ENCODE data around the gene TM4SF1.

Gene TM4SF1

DNA sequence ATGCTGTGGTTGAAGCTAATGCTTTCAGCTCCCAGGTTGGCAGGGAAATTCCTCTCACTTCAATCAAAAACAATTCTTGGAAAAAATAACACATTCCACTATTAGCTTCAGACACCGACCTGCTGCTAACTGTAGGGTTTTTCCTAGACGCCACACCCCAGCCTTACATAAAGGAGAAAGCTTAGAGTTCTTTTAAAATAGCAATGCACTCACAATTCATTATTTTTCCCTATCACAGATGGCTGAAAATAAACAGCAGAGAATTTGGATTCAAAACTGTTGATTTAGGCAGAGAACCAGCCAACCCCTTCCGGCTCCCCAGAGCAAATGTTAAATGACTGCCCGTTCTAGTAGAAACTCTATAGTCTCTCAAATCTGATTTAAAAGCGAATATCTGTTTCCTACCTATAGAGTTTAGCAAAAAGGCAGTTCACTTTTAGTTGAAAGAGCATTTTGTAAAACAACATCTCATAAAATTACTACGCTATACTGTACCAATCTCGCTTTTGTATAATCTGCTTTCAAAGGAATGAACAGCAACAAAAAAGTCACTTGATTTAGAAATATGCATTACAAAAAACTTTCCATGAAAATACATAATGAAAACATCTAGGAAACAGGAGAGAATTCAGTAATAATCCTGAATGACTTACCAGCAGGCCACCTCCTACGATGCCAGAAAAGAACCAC lies 586 bp downstream of the TM4SF1 start:
- peak overlapping the region; percentile 67 to 83 for H3K4me3 ChIP-seq (ENCODE audit: low read depth in 1 of 2, low read length in 2 of 2)
- H3K4me1 ChIP-seq (ENCODE audit: control insufficient read depth in 1 of 2, insufficient read depth in 2 of 2, low read length in 2 of 2) = peaks cover 11 to 21% of the 10 kb centered on the region in 2 donors
- H3K27me3 ChIP-seq (ENCODE audit: control insufficient read depth in 1 of 2, insufficient read depth in 2 of 2, low read length in 2 of 2) = no peaks in the 10 kb centered on the region
- no peaks in the 10 kb centered on the region for H3K9me3 ChIP-seq (ENCODE audit: control insufficient read depth in 1 of 2, low read length in 2 of 2)
- peak overlapping the region; percentile 58 to 72 for H3K9ac ChIP-seq (ENCODE audit: low read depth in 1 of 2, low read length in 2 of 2)
- no peaks in the 10 kb centered on the region for H3K36me3 ChIP-seq (ENCODE audit: control insufficient read depth in 1 of 2, insufficient read depth in 2 of 2, low read length in 2 of 2)
- peak overlapping the region; percentile 71 for H3K27ac ChIP-seq (ENCODE audit: low read depth, low read length)

DNA sequence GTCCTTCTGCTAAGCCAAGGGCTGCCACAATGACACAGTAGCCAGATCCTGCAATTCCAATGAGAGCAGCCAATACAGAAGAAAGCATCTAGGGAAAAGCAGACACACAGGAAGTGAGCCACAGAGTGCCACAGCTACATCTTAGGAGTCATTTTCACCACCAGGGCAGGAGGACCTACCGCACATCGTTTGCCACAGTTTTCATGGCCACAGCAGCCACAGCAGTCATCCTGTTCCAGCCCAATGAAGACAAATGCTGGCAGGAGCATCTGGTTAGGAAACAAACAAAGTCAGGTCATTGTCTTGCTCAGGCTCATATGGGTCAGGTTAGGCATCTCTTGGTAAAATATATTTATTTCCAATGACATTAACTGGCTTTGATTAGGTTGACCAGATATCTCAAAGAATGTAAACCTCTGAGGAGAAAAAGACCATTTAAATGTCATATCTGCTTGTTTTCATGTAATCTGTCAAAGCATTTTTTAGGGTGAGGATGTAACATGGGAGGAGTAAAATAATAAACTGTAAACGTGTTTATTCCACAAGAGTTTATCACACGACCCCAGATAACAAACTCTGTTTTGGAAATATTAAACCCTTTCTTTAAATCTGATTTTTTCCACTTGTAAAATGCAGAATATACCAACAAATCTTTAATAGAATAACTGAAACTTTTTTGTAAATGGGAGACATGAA lies 1.8 kb downstream of the TM4SF1 start:
- no peaks in the 10 kb centered on the region for H3K27me3 ChIP-seq (ENCODE audit: control insufficient read depth in 1 of 2, insufficient read depth in 2 of 2, low read length in 2 of 2)
- H3K4me3 ChIP-seq (ENCODE audit: low read depth in 1 of 2, low read length in 2 of 2) = peak overlapping the region in 1 of 2 donors; percentile 32
- H3K36me3 ChIP-seq (ENCODE audit: control insufficient read depth in 1 of 2, insufficient read depth in 2 of 2, low read length in 2 of 2) = peaks cover 0 to 4% of the 10 kb centered on the region in 2 donors
- peak overlapping the region in 1 of 2 donors; percentile 2 for H3K9ac ChIP-seq (ENCODE audit: low read depth in 1 of 2, low read length in 2 of 2)
- peak overlapping the region; percentile 23 for H3K27ac ChIP-seq (ENCODE audit: low read depth, low read length)
- peaks cover 20 to 32% of the 10 kb centered on the region in 2 donors for H3K4me1 ChIP-seq (ENCODE audit: control insufficient read depth in 1 of 2, insufficient read depth in 2 of 2, low read length in 2 of 2)
- no peaks in the 10 kb centered on the region for H3K9me3 ChIP-seq (ENCODE audit: control insufficient read depth in 1 of 2, low read length in 2 of 2)

DNA sequence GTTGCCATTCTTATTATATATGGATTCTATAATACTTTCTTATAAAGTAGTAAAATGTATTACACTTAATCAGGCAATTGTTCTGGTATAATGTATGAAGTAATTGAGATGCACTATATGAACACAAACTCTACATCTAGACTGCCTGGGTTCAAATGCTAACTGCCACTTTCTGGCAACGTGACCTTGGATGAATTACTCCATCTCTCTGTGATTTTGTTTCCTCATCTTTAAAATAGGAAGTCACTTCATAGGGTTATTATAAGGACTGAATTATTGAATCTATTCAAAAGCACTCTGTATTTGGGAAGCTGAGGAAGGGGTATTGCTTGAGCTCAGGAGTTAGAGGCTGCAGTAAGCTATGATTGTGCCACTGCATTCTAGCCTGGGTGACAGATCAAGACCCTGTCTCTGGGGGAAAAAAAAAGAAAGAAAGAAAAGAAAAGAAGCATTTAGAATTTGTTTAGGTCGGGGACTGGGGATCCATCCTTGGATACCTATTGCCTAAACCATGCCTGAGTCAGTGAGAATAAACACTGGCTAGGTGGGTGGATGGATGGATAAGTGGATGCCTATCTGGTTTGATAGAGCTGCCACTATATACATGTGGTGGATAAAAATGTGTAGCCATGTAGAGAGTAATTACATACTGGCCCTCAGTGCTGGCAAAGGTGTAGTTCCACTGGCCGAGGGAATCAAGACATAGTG lies 2.5 kb downstream of the TM4SF1 start:
- no peak overlapping the region for H3K9ac ChIP-seq (ENCODE audit: low read depth in 1 of 2, low read length in 2 of 2)
- H3K27ac ChIP-seq (ENCODE audit: low read depth, low read length) = peak overlapping the region; percentile 23
- no peaks in the 10 kb centered on the region for H3K27me3 ChIP-seq (ENCODE audit: control insufficient read depth in 1 of 2, insufficient read depth in 2 of 2, low read length in 2 of 2)
- no peaks in the 10 kb centered on the region for H3K9me3 ChIP-seq (ENCODE audit: control insufficient read depth in 1 of 2, low read length in 2 of 2)
- peaks cover 26 to 39% of the 10 kb centered on the region in 2 donors for H3K4me1 ChIP-seq (ENCODE audit: control insufficient read depth in 1 of 2, insufficient read depth in 2 of 2, low read length in 2 of 2)
- H3K4me3 ChIP-seq (ENCODE audit: low read depth in 1 of 2, low read length in 2 of 2) = no peak overlapping the region
- H3K36me3 ChIP-seq (ENCODE audit: control insufficient read depth in 1 of 2, insufficient read depth in 2 of 2, low read length in 2 of 2) = peaks cover 0 to 4% of the 10 kb centered on the region in 2 donors

DNA sequence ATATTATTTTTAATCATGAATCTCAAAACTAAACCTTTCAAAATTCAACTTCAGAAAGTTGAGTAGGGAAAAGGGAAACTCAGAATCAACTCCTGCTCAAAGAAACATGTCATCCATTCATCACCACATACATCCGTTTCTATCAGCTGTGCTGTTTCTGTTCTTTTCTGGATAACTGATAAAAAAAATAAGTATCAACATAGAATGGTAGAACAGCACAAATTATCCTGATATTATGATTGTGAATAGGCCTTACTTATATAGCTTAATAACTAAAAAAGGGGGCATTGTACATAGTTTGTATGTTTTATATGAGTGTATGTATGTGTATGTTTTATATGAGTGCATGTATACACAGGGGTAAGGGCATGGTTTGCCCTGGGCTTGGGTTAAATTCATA lies 3.1 kb downstream of the TM4SF1 start:
- H3K9ac ChIP-seq (ENCODE audit: low read depth in 1 of 2, low read length in 2 of 2) = no peak overlapping the region
- peaks cover 0 to 4% of the 10 kb centered on the region in 2 donors for H3K36me3 ChIP-seq (ENCODE audit: control insufficient read depth in 1 of 2, insufficient read depth in 2 of 2, low read length in 2 of 2)
- H3K4me3 ChIP-seq (ENCODE audit: low read depth in 1 of 2, low read length in 2 of 2) = no peak overlapping the region
- no peak overlapping the region for H3K27ac ChIP-seq (ENCODE audit: low read depth, low read length)
- H3K4me1 ChIP-seq (ENCODE audit: control insufficient read depth in 1 of 2, insufficient read depth in 2 of 2, low read length in 2 of 2) = peaks cover 28 to 40% of the 10 kb centered on the region in 2 donors
- no peaks in the 10 kb centered on the region for H3K9me3 ChIP-seq (ENCODE audit: control insufficient read depth in 1 of 2, low read length in 2 of 2)
- no peaks in the 10 kb centered on the region for H3K27me3 ChIP-seq (ENCODE audit: control insufficient read depth in 1 of 2, insufficient read depth in 2 of 2, low read length in 2 of 2)

DNA sequence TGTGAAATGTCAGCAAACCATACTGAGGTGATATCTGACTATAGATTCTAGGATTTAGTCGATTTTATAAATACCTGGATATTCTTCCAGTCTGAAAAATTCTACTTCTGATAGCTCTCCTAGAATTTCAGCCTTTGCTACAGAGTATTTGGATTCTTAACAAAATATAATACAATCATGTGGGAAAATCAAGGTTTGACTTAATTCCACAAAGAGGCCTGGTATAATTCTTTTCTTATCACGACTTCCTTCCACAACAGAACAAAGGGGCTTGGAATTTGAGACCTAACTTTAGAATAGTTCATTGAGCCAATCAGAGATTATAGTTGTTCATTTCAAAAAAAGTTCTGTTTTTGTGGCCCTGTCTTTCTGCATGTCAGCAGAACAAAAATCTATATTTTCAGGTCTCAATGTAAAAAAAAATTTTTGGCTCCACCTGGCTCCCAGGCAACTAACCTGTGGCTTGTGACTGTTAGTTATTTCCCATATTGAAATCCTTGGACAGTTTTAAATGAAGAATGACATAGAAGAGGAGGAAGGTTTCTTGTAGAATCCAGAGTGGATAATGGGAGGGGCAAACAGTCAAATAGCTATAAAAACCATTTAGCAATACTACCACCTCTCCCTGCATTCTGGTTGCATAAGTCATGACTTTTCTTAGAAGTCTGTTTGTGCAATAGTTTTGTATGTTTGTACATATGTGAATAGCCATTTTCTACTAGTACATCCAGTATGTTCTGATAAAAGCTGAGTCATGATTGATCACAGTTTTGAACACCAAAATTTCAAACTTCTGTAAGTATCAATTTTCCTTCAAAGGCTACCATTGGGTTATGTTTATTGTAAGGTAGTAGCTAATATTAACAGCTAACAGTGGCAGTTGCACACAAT lies 4.0 kb downstream of the TM4SF1 start:
- H3K27me3 ChIP-seq (ENCODE audit: control insufficient read depth in 1 of 2, insufficient read depth in 2 of 2, low read length in 2 of 2) = no peaks in the 10 kb centered on the region
- peaks cover 28 to 40% of the 10 kb centered on the region in 2 donors for H3K4me1 ChIP-seq (ENCODE audit: control insufficient read depth in 1 of 2, insufficient read depth in 2 of 2, low read length in 2 of 2)
- peaks cover 0 to 4% of the 10 kb centered on the region in 2 donors for H3K36me3 ChIP-seq (ENCODE audit: control insufficient read depth in 1 of 2, insufficient read depth in 2 of 2, low read length in 2 of 2)
- no peaks in the 10 kb centered on the region for H3K9me3 ChIP-seq (ENCODE audit: control insufficient read depth in 1 of 2, low read length in 2 of 2)
- no peak overlapping the region for H3K4me3 ChIP-seq (ENCODE audit: low read depth in 1 of 2, low read length in 2 of 2)
- no peak overlapping the region for H3K9ac ChIP-seq (ENCODE audit: low read depth in 1 of 2, low read length in 2 of 2)
- H3K27ac ChIP-seq (ENCODE audit: low read depth, low read length) = no peak overlapping the region

DNA sequence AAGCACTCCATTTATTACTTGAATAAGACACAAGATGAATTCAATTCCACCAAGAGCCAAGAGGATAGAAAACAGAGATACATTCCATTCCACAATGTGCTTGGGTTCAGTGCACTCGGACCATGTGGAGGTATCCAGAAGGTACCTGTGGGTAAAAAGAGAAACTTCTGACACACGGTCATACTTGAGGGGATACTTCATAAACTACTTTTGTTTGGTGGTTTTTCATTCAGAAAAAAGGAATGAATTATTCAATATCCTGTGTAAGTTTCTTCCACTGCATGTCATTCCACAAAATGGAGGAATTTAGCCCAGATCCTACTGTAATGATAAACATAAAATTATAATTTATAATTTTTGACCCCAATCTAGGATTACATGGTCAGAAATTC lies 5.7 kb downstream of the TM4SF1 start:
- peaks cover 17 to 34% of the 10 kb centered on the region in 2 donors for H3K4me1 ChIP-seq (ENCODE audit: control insufficient read depth in 1 of 2, insufficient read depth in 2 of 2, low read length in 2 of 2)
- no peak overlapping the region for H3K4me3 ChIP-seq (ENCODE audit: low read depth in 1 of 2, low read length in 2 of 2)
- H3K36me3 ChIP-seq (ENCODE audit: control insufficient read depth in 1 of 2, insufficient read depth in 2 of 2, low read length in 2 of 2) = peaks cover 0 to 4% of the 10 kb centered on the region in 2 donors
- H3K9me3 ChIP-seq (ENCODE audit: control insufficient read depth in 1 of 2, low read length in 2 of 2) = no peaks in the 10 kb centered on the region
- H3K27ac ChIP-seq (ENCODE audit: low read depth, low read length) = no peak overlapping the region
- no peaks in the 10 kb centered on the region for H3K27me3 ChIP-seq (ENCODE audit: control insufficient read depth in 1 of 2, insufficient read depth in 2 of 2, low read length in 2 of 2)
- no peak overlapping the region for H3K9ac ChIP-seq (ENCODE audit: low read depth in 1 of 2, low read length in 2 of 2)

DNA sequence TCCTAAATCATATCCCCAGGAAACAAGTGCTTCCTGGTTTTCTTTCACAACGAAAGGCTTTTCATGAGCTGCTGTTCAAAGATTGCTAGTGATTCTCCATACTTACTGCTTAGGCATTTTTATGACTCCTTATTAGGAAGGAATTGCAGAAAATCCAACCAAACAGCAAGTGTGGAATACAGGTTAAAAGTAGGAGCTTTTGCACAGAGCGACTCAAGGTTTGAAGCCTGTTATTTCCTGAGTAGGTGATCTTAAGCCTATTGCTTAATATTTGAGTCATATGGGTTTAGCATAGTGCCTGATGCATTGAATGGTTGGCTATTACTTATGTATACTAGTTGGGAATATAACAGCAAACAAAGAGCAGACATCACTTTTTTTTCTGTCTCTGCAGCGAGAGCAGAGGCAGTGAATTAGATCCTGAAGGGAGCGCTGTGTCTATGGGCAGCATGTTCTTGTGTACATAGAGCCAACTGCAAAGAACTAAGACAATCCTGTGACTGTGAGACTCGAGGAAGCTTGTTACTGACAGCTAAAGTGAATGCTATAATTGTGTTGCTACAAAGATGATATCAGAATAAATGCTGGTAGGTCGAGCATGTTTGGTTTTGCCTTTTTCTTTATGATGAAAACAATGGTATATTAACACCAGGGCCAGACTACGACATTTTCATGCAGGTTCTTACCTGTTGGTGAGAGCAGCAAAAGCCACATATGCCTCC lies 6.3 kb downstream of the TM4SF1 start:
- H3K27ac ChIP-seq (ENCODE audit: low read depth, low read length) = peak overlapping the region; percentile 37
- H3K36me3 ChIP-seq (ENCODE audit: control insufficient read depth in 1 of 2, insufficient read depth in 2 of 2, low read length in 2 of 2) = peaks cover 0 to 4% of the 10 kb centered on the region in 2 donors
- no peak overlapping the region for H3K9ac ChIP-seq (ENCODE audit: low read depth in 1 of 2, low read length in 2 of 2)
- H3K27me3 ChIP-seq (ENCODE audit: control insufficient read depth in 1 of 2, insufficient read depth in 2 of 2, low read length in 2 of 2) = no peaks in the 10 kb centered on the region
- H3K4me1 ChIP-seq (ENCODE audit: control insufficient read depth in 1 of 2, insufficient read depth in 2 of 2, low read length in 2 of 2) = peaks cover 17 to 34% of the 10 kb centered on the region in 2 donors
- peak overlapping the region in 1 of 2 donors; percentile 42 for H3K4me3 ChIP-seq (ENCODE audit: low read depth in 1 of 2, low read length in 2 of 2)
- H3K9me3 ChIP-seq (ENCODE audit: control insufficient read depth in 1 of 2, low read length in 2 of 2) = no peaks in the 10 kb centered on the region

DNA sequence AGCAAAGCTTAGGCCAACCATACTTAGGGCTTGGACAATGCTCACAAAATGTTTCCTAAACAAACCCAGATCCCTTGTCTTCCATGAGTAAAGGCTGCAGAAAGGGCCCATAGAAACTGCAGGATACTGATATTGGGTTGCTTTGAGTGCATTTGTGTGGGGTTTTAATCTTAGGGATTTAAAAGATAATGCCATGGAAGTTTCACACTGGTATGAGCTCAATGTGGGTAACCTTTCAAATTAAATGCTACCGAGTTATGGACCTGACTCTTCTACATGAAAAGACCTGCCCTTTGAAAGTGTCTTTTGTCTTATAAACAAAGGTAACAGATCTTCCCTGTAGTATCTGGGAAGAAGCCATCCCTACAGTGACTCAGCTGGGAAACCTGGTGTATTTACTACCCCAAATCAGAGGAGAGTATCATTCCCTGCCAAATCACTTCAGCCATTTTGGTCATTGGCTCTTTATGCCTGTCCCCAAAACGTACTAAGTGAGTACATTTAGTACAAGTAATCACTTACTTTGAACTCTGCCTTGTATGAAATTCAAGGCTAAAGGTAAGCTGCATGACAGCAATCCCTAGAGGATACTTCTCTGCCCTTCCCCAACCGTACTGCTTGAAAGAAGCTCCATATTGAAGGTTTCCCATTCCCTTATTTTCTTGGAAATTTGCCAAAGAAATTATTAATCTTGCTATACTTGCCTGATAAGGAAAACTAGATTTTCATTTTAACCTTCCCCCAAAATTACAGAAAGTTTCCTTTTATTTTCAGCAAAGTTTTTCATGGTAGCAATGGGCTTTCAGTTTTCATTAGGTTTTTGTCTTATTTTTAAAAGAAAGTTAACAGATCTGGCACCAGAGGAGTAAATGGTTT lies 7.2 kb downstream of the TM4SF1 start:
- Histone ChIP-seq H3K9me3 (ENCODE audit: control insufficient read depth in 1 of 2, low read length in 2 of 2) (no peaks in the 10 kb centered on the region), H3K4me3 (ENCODE audit: low read depth in 1 of 2, low read length in 2 of 2) (no peak overlapping the region), H3K9ac (ENCODE audit: low read depth in 1 of 2, low read length in 2 of 2) (no peak overlapping the region), H3K4me1 (ENCODE audit: control insufficient read depth in 1 of 2, insufficient read depth in 2 of 2, low read length in 2 of 2) (peaks cover 17 to 34% of the 10 kb centered on the region in 2 donors), H3K36me3 (ENCODE audit: control insufficient read depth in 1 of 2, insufficient read depth in 2 of 2, low read length in 2 of 2) (peaks cover 0 to 4% of the 10 kb centered on the region in 2 donors), H3K27me3 (ENCODE audit: control insufficient read depth in 1 of 2, insufficient read depth in 2 of 2, low read length in 2 of 2) (no peaks in the 10 kb centered on the region), H3K27ac (ENCODE audit: low read depth, low read length) (no peak overlapping the region)
